Measurements from ENCODE around the gene PLOD3. TPM values are rescaled to one million over a fixed set of nuclear protein-coding genes. Genes with fewer than 3 reads are reported as not detected.

The PLOD3 gene
- total and polyA plus RNA-seq, 9 of the 15 experiments (the other 6 are each of a cell fraction or from before 2014, with no cell fraction given), result 2.8 to 101 (median 30.9) TPM

DNA sequence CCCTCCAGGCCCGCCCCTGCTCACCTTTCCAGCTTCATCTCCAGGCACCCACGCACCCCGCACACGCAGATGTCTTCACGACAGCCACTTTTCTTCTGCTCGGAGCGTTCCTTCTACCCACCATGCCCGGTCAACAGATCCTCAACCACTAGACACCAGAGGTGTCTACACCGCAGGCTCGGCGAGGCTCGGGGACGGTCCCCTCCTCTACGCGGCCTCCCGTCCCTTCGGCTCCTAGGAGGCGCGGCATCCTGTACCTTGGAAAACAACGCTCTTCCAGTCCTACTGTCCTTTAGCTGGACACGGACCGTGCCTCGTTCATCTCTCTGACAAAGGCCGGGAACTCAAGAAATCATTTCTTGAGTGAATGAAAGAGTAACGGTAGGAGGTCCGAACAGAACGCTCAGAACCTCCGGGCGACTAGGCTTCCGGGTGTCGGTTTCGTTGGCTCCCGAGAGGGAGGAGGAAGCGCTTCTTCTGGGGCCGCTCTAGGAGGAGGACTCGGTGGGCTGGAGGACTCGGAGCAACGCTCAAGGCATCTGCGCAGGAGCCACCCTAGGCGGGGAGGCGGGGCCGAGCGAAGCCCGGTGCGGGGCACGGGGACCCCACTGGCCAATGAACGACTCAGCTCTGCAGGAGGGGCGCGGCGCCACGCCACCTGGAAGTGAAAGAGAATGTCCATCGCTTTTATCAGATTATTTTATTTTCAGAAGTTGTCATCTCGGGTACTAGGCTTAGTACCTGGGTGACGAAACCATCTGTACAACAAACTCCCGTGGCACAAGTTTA is 34.7 kb upstream of the PLOD3 start (continued):
- TF ChIP-seq ZNF318 (IDR thresholded peaks at IDR 0.05; ENCODE audit: borderline replicate concordance in 1 of 2, low read depth in 1 of 2) (peak in 1 of 2 experiments; percentile 56; a peak in 1 of 4 replicates), ZKSCAN8 (CRISPR knock-in tag; IDR thresholded peaks at IDR 0.05) (no peak), RBM22 (IDR thresholded peaks at IDR 0.05; ENCODE audit: low read depth, low read length, poor library complexity, severe bottlenecking) (no peak)
- TF ChIP-seq, protein P1, sequence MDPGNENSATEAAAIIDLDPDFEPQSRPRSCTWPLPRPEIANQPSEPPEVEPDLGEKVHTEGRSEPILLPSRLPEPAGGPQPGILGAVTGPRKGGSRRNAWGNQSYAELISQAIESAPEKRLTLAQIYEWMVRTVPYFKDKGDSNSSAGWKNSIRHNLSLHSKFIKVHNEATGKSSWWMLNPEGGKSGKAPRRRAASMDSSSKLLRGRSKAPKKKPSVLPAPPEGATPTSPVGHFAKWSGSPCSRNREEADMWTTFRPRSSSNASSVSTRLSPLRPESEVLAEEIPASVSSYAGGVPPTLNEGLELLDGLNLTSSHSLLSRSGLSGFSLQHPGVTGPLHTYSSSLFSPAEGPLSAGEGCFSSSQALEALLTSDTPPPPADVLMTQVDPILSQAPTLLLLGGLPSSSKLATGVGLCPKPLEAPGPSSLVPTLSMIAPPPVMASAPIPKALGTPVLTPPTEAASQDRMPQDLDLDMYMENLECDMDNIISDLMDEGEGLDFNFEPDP (CRISPR knock-in tag; IDR thresholded peaks at IDR 0.05), result no peak
- TF ChIP-seq, protein P2, sequence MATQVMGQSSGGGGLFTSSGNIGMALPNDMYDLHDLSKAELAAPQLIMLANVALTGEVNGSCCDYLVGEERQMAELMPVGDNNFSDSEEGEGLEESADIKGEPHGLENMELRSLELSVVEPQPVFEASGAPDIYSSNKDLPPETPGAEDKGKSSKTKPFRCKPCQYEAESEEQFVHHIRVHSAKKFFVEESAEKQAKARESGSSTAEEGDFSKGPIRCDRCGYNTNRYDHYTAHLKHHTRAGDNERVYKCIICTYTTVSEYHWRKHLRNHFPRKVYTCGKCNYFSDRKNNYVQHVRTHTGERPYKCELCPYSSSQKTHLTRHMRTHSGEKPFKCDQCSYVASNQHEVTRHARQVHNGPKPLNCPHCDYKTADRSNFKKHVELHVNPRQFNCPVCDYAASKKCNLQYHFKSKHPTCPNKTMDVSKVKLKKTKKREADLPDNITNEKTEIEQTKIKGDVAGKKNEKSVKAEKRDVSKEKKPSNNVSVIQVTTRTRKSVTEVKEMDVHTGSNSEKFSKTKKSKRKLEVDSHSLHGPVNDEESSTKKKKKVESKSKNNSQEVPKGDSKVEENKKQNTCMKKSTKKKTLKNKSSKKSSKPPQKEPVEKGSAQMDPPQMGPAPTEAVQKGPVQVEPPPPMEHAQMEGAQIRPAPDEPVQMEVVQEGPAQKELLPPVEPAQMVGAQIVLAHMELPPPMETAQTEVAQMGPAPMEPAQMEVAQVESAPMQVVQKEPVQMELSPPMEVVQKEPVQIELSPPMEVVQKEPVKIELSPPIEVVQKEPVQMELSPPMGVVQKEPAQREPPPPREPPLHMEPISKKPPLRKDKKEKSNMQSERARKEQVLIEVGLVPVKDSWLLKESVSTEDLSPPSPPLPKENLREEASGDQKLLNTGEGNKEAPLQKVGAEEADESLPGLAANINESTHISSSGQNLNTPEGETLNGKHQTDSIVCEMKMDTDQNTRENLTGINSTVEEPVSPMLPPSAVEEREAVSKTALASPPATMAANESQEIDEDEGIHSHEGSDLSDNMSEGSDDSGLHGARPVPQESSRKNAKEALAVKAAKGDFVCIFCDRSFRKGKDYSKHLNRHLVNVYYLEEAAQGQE (IDR thresholded peaks at IDR 0.05; ENCODE audit: borderline replicate concordance), result peak; percentile 82
- TF ChIP-seq, protein P2 (CRISPR knock-in tag; IDR thresholded peaks at IDR 0.05; ENCODE audit: low read depth), result no peak

All from K562 (cell line).